Uterus (tissue), 4 donors: ENCODE data around the gene FAM168A. TPM values are rescaled to one million over a fixed set of nuclear protein-coding genes. Genes with fewer than 3 reads are reported as not detected.

Source experiments
- DNase-seq, 2 donors: peaks; one replicate each; pipeline ENCODE4 v3.0.0-alpha.2; 2019 to 2020
- H3K27ac ChIP-seq, 2 donors: fragments of 200-600 bp; sonication (generic); 1 replicate in 1 of 2; 2 replicates in 1 of 2; pipeline ENCODE4 v1.5.1; 2016 to 2018
- H3K27me3 ChIP-seq, 2 donors: fragments of 200-600 bp; sonication (generic); one replicate each; pipeline ENCODE4 v1.5.1; 2018 to 2019; ENCODE audit warnings: control low read depth in 1 of 2
- H3K36me3 ChIP-seq, 2 donors: fragments of 200-600 bp; sonication (generic); one replicate each; pipeline ENCODE4 v1.5.1; 2019; ENCODE audit warnings: control low read depth in 1 of 2
- H3K4me1 ChIP-seq, 2 donors: fragments of 200-600 bp; sonication (generic); one replicate each; pipeline ENCODE4 v1.5.1; 2018 to 2019; ENCODE audit warnings: control low read depth in 1 of 2
- H3K4me3 ChIP-seq, 2 donors: fragments of 200-600 bp; sonication (generic); 1 replicate in 1 of 2; 2 replicates in 1 of 2; pipeline ENCODE4 v1.5.1; 2018 to 2019; ENCODE audit warnings: mild to moderate bottlenecking in 1 of 2
- H3K9me3 ChIP-seq, 2 donors: fragments of 200-600 bp; sonication (generic); one replicate each; pipeline ENCODE4 v1.5.1; 2019; ENCODE audit warnings: control low read depth in 1 of 2
- POLR2A ChIP-seq, 2 donors: fragments of 450-650 bp; IDR thresholded peaks; one replicate each; pipeline ENCODE4 v1.6.1; 2016; ENCODE audit warnings: antibody characterized with exemption in 2 of 2, mild to moderate bottlenecking in 1 of 2, moderate library complexity in 1 of 2
- intact Hi-C: fragments of 100-400 bp; cut with DNase I; formaldehyde crosslinking; loops from one replicate; pipeline ENCODE4 v1.15.1; 2023; ENCODE audit warnings: low total_unique reads
- total RNA-seq, 4 donors: library from RNA; depleted of rRNA in 3 of 4; stranded (reverse); fragments of >200 nt in 3 of 4; gene quantifications; one replicate each; pipeline versions ENCODE4 v1.1.0 to v1.2.4, GENCODE V29; 2014 to 2023
- TF ChIP-seq, protein P1 (sequence below), 4 experiments: fragments of 200-600 bp in 2 of 4; fragments of 450-650 bp in 2 of 4; sonication (generic) in 2 of 4; IDR thresholded peaks; one replicate each; pipeline ENCODE4 v1.5.1; 2016 to 2019; ENCODE audit warnings: antibody characterized with exemption in 4 of 4, mild to moderate bottlenecking in 2 of 4, moderate library complexity in 1 of 4
- donor health status: DM: yes; HTN: yes; CAD: no.

Gene FAM168A
- total RNA-seq, 4 donors from 2014 or later, result 7.9 to 50.3 (median 25.8) TPM

DNA sequence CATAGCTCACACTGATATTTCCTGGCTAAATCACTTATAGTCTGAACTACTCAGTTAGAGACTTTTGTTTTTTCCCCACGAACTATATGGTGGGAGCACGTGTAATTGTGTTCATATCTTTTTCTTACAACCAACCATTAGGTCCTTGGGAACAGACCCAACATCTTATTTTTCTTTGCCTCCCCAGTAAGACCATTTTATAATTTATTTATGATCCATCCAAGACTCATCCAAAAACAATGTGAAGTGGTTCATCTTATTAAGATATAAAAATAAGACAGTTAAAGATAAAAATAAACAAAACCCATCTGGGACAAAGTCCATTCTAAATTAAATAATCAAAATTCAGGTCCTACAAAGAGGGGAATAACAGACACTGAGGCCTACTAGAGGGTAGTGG is 90.8 kb downstream of the FAM168A start:
- H3K27ac ChIP-seq, result peak overlapping the region in 1 of 2 donors; percentile 0
- TF ChIP-seq, protein P1, sequence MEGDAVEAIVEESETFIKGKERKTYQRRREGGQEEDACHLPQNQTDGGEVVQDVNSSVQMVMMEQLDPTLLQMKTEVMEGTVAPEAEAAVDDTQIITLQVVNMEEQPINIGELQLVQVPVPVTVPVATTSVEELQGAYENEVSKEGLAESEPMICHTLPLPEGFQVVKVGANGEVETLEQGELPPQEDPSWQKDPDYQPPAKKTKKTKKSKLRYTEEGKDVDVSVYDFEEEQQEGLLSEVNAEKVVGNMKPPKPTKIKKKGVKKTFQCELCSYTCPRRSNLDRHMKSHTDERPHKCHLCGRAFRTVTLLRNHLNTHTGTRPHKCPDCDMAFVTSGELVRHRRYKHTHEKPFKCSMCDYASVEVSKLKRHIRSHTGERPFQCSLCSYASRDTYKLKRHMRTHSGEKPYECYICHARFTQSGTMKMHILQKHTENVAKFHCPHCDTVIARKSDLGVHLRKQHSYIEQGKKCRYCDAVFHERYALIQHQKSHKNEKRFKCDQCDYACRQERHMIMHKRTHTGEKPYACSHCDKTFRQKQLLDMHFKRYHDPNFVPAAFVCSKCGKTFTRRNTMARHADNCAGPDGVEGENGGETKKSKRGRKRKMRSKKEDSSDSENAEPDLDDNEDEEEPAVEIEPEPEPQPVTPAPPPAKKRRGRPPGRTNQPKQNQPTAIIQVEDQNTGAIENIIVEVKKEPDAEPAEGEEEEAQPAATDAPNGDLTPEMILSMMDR (IDR thresholded peaks at IDR 0.05), result no peak
- no peak for TF ChIP-seq POLR2A (IDR thresholded peaks at IDR 0.05)
- no peaks in the 10 kb centered on the region for H3K9me3 ChIP-seq
- H3K4me3 ChIP-seq, result no peak overlapping the region
- no peaks in the 10 kb centered on the region for H3K36me3 ChIP-seq
- H3K4me1 ChIP-seq, result no peaks in the 10 kb centered on the region
- H3K27me3 ChIP-seq, result no peaks in the 10 kb centered on the region
- intact Hi-C loops, result no loop called here
- no peak for DNase-seq

DNA sequence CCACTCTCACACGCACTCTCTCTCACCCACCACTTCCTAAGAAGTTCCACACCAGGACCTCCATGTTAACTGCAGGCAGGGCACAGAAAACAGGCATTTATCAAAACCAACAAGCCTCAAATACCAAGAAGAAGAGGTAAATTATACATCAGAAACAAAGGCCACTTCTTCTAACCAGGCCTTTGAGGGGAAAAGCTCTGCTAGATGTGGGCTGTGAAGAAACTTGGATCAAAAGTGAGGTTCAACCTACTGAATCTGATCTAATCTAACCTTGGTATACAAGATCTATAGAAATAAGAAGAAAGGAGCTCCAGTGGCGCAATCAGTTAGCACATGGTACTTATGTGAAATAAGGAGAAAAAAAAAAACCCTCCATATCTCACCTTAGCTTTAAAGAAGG is 91.9 kb downstream of the FAM168A start:
- no peak overlapping the region for H3K4me3 ChIP-seq
- DNase-seq, result no peak
- intact Hi-C loops, result no loop called here
- no peaks in the 10 kb centered on the region for H3K36me3 ChIP-seq
- no peaks in the 10 kb centered on the region for H3K9me3 ChIP-seq
- H3K27me3 ChIP-seq, result no peaks in the 10 kb centered on the region
- H3K27ac ChIP-seq, result no peak overlapping the region
- TF ChIP-seq, protein P1 (IDR thresholded peaks at IDR 0.05), result no peak
- TF ChIP-seq POLR2A (IDR thresholded peaks at IDR 0.05), result no peak
- H3K4me1 ChIP-seq, result no peaks in the 10 kb centered on the region

GRCh38 chr11:73498343-73498742 is 99.6 kb downstream of the FAM168A start:
- no peak overlapping the region for H3K4me3 ChIP-seq
- TF ChIP-seq, protein P1 (IDR thresholded peaks at IDR 0.05), result no peak
- TF ChIP-seq POLR2A (IDR thresholded peaks at IDR 0.05), result no peak
- H3K36me3 ChIP-seq, result no peaks in the 10 kb centered on the region
- H3K27me3 ChIP-seq, result no peaks in the 10 kb centered on the region
- no peak overlapping the region for H3K27ac ChIP-seq
- no peak for DNase-seq
- no peaks in the 10 kb centered on the region for H3K4me1 ChIP-seq
- intact Hi-C loops, result no loop called here
- H3K9me3 ChIP-seq, result no peaks in the 10 kb centered on the region

DNA sequence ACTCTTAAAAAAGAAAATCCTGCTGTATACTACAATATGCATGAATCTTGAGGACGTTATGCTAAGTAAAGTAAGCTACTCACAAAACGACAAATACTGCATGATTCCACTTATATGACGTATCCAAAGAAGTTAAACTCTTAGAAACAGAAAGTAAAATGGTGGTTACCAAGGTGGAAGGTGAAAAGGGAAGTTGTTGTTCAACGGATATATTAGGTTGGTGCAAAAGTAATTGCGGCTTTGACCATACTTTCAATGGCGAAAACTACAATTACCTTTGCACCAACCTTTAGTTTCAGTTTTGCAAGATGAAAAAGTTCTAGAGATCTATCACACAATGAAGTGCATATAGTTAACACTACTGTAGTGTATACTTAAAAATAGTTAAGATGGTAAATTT is 101.8 kb downstream of the FAM168A start:
- TF ChIP-seq, protein P1 (IDR thresholded peaks at IDR 0.05), result no peak
- no peak for TF ChIP-seq POLR2A (IDR thresholded peaks at IDR 0.05)
- no peaks in the 10 kb centered on the region for H3K9me3 ChIP-seq
- no peaks in the 10 kb centered on the region for H3K27me3 ChIP-seq
- no peaks in the 10 kb centered on the region for H3K4me1 ChIP-seq
- intact Hi-C loops, result no loop called here
- no peaks in the 10 kb centered on the region for H3K36me3 ChIP-seq
- no peak overlapping the region for H3K4me3 ChIP-seq
- H3K27ac ChIP-seq, result no peak overlapping the region
- DNase-seq, result no peak

DNA sequence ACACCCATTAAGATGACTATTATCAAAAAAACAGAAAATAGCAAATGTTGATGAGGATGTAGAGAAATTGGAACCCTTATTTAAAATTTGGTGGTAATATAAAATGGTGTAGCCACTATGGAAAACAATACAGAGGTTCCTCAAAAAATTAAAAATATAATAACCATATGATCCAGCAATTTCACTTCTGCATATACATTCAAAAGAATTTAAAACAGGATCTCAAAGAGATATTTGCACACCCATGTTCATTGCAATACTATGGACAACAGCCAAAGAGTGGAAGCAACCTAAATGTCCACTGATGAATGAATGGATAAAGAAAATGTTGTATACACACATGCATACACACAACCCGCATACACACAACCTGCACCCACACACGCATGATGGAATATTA is 102.2 kb downstream of the FAM168A start:
- H3K27ac ChIP-seq, result no peak overlapping the region
- TF ChIP-seq, protein P1 (IDR thresholded peaks at IDR 0.05), result no peak
- no peak for DNase-seq
- H3K4me3 ChIP-seq, result no peak overlapping the region
- H3K27me3 ChIP-seq, result no peaks in the 10 kb centered on the region
- no peaks in the 10 kb centered on the region for H3K4me1 ChIP-seq
- no peaks in the 10 kb centered on the region for H3K36me3 ChIP-seq
- H3K9me3 ChIP-seq, result no peaks in the 10 kb centered on the region
- intact Hi-C loops, result no loop called here
